WTC11 (cell line): ENCODE data around the gene TMOD3. TPM values are rescaled to one million over a fixed set of nuclear protein-coding genes. Genes with fewer than 3 reads are reported as not detected.

Experiments
- ATAC-seq: fragments of 200-7000 bp; cut with Tn5 transposase; 2 replicates; pipeline ENCODE4 v1.10.0; 2021; ENCODE audit warnings: mild to moderate bottlenecking, moderate library complexity
- CTCF ChIA-PET: fragments of 300-600 bp; sonication (Branson Sonifier 250); formaldehyde crosslinking; loops from one replicate; lab custom pipeline; 2021; ENCODE audit warnings: antibody characterized with exemption; lab: Charles Lee
- POLR2A ChIA-PET: fragments of 350-600 bp; sonication (Branson Sonifier 250); formaldehyde crosslinking; loops from one replicate; lab custom pipeline; 2021; ENCODE audit warnings: antibody characterized with exemption; lab: Charles Lee
- DNase-seq: peaks from one replicate; pipeline ENCODE4 v3.0.0; 2021; ENCODE audit warnings: low spot score
- H3K27ac Mint-ChIP-seq: 2 replicates; pipeline ENCODE4 v1.8.0; 2021; ENCODE audit warnings: mixed read lengths
- H3K27me3 Mint-ChIP-seq: 2 replicates; pipeline ENCODE4 v1.8.0; 2021; ENCODE audit warnings: low read depth, mild to moderate bottlenecking, moderate library complexity, mixed read lengths
- H3K36me3 Mint-ChIP-seq: 2 replicates; pipeline ENCODE4 v1.8.0; 2021; ENCODE audit warnings: mixed read lengths
- H3K4me1 Mint-ChIP-seq: 2 replicates; pipeline ENCODE4 v1.8.0; 2022; ENCODE audit warnings: mixed read lengths
- H3K4me3 Mint-ChIP-seq: 2 replicates; pipeline ENCODE4 v1.8.0; 2021; ENCODE audit warnings: mild to moderate bottlenecking, moderate library complexity, mixed read lengths
- H3K9me3 Mint-ChIP-seq: 2 replicates; pipeline ENCODE4 v1.8.0; 2021; ENCODE audit warnings: mixed read lengths
- AR ChIP-seq: fragments of 250-450 bp; sonication (Bioruptor Pico); IDR thresholded peaks from 2 replicates; pipeline ENCODE4 v1.9.0; 2021; ENCODE audit warnings: mild to moderate bottlenecking
- ARID4B ChIP-seq: sonication (generic); formaldehyde crosslinking; IDR thresholded peaks from 2 replicates; pipeline ENCODE4 v1.8.0; 2023; ENCODE audit warnings: missing genetic modification reagents, mild to moderate bottlenecking, borderline replicate concordance
- ATF3 ChIP-seq: sonication (generic); formaldehyde crosslinking; conservative IDR thresholded peaks from 2 replicates; pipeline ENCODE4 v1.8.1; 2022; ENCODE audit warnings: mild to moderate bottlenecking, missing genetic modification reagents
- E2F5 ChIP-seq: sonication (generic); formaldehyde crosslinking; IDR thresholded peaks from 2 replicates; pipeline ENCODE4 v1.8.1; 2022; ENCODE audit warnings: mild to moderate bottlenecking, moderate library complexity, missing genetic modification reagents
- EMX1 ChIP-seq: fragments of 250-450 bp; sonication (Bioruptor Pico); IDR thresholded peaks from 2 replicates; pipeline ENCODE4 v1.8.0; 2021; ENCODE audit warnings: mild to moderate bottlenecking
- FOXK1 ChIP-seq: sonication (generic); formaldehyde crosslinking; IDR thresholded peaks from 2 replicates; pipeline ENCODE4 v1.8.0; 2022; ENCODE audit warnings: mild to moderate bottlenecking, moderate library complexity, missing genetic modification reagents
- FOXP1 ChIP-seq: sonication (generic); formaldehyde crosslinking; IDR thresholded peaks from 2 replicates; pipeline ENCODE4 v1.8.0; 2022; ENCODE audit warnings: missing genetic modification reagents, mild to moderate bottlenecking, moderate library complexity, borderline replicate concordance
- GTF2I ChIP-seq: fragments of 250-450 bp; sonication (Bioruptor Pico); conservative IDR thresholded peaks from 2 replicates; pipeline ENCODE4 v1.4.0; 2021; ENCODE audit warnings: mild to moderate bottlenecking
- IRF2 ChIP-seq: sonication (generic); formaldehyde crosslinking; IDR thresholded peaks from 2 replicates; pipeline ENCODE4 v1.8.0; 2022; ENCODE audit warnings: low read depth, missing genetic modification reagents, borderline replicate concordance
- MLX ChIP-seq: sonication (generic); formaldehyde crosslinking; IDR thresholded peaks from 2 replicates; pipeline ENCODE4 v1.8.1; 2023; ENCODE audit warnings: mild to moderate bottlenecking, missing genetic modification reagents, moderate library complexity
- NFYB ChIP-seq: sonication (generic); formaldehyde crosslinking; conservative IDR thresholded peaks from 2 replicates; pipeline ENCODE4 v1.8.0; 2022; ENCODE audit warnings: low read depth, missing genetic modification reagents
- NR2C2 ChIP-seq: sonication (generic); formaldehyde crosslinking; IDR thresholded peaks from 2 replicates; pipeline ENCODE4 v1.8.0; 2022; ENCODE audit warnings: mild to moderate bottlenecking, missing genetic modification reagents
- PRDM15 ChIP-seq: sonication (generic); formaldehyde crosslinking; IDR thresholded peaks from 2 replicates; pipeline ENCODE4 v1.8.0; 2022; ENCODE audit warnings: missing genetic modification reagents
- RELA ChIP-seq: sonication (generic); formaldehyde crosslinking; IDR thresholded peaks from 2 replicates; pipeline ENCODE4 v1.8.1; 2022; ENCODE audit warnings: missing genetic modification reagents, mild to moderate bottlenecking, borderline replicate concordance
- TEAD4 ChIP-seq: sonication (generic); formaldehyde crosslinking; IDR thresholded peaks from 2 replicates; pipeline ENCODE4 v1.8.0; 2022; ENCODE audit warnings: mild to moderate bottlenecking, missing genetic modification reagents
- ZBTB43 ChIP-seq: sonication (generic); formaldehyde crosslinking; IDR thresholded peaks from 2 replicates; pipeline ENCODE4 v1.8.1; 2023; ENCODE audit warnings: mild to moderate bottlenecking, missing genetic modification reagents
- ZNF121 ChIP-seq: sonication (generic); formaldehyde crosslinking; IDR thresholded peaks from 2 replicates; pipeline ENCODE4 v1.8.0; 2023; ENCODE audit warnings: missing genetic modification reagents
- ZNF219 ChIP-seq: sonication (generic); formaldehyde crosslinking; IDR thresholded peaks from 2 replicates; pipeline ENCODE4 v1.8.0; 2023; ENCODE audit warnings: missing genetic modification reagents, mild to moderate bottlenecking, borderline replicate concordance
- ZNF263 ChIP-seq: sonication (generic); formaldehyde crosslinking; IDR thresholded peaks from 2 replicates; pipeline ENCODE4 v1.8.1; 2022; ENCODE audit warnings: low read depth, mild to moderate bottlenecking, moderate library complexity, missing genetic modification reagents
- ZNF512 ChIP-seq: sonication (generic); formaldehyde crosslinking; IDR thresholded peaks from 2 replicates; pipeline ENCODE4 v1.8.1; 2022; ENCODE audit warnings: missing genetic modification reagents, borderline replicate concordance
- total RNA-seq: library from RNA; stranded (reverse); gene quantifications from 3 replicates; pipeline ENCODE4 v1.2.3, GENCODE V29; 2021

TMOD3 gene
- total RNA-seq, 1 experiment from 2014 or later = 40.6 TPM

GRCh38 chr15:51909584-51909983, 80.1 kb downstream of the TMOD3 start:
- H3K27ac Mint-ChIP-seq = no peak overlapping the region
- no peaks in the 10 kb centered on the region for H3K27me3 Mint-ChIP-seq

GRCh38 chr15:51912528-51912927, 83.1 kb downstream of the TMOD3 start:
- ATAC-seq = no peak
- Mint-ChIP-seq H3K4me3 (no peak overlapping the region), H3K9me3 (no peaks in the 10 kb centered on the region), H3K36me3 (peaks cover 23% of the 10 kb centered on the region), H3K4me1 (0 out of 2 replicates have a peak, but pooled peaks cover 2% of the 10 kb centered on the region), H3K27me3 (no peaks in the 10 kb centered on the region), H3K27ac (no peak overlapping the region)
- DNase-seq = no peak
- ChIA-PET POLR2A (no interaction called here), CTCF (no interaction called here)
- TF ChIP-seq ARID4B (CRISPR knock-in tag) (no peak), ZNF219 (no peak), PRDM15 (CRISPR knock-in tag) (no peak), AR (CRISPR knock-in tag) (no peak), ZNF121 (CRISPR knock-in tag) (no peak), ATF3 (no peak)

More at GRCh38 chr15:51909584-51909983, 80.1 kb downstream of the TMOD3 start:
- ChIA-PET POLR2A (no interaction called here), CTCF (no interaction called here)
- ATAC-seq (no peak), DNase-seq (no peak)
- H3K36me3 Mint-ChIP-seq = peaks cover 36% of the 10 kb centered on the region
- TF ChIP-seq NFYB (no peak), FOXK1 (CRISPR knock-in tag) (no peak), ZNF512 (no peak), TEAD4 (CRISPR knock-in tag) (no peak), MLX (no peak), RELA (no peak), E2F5 (CRISPR knock-in tag) (no peak), FOXP1 (CRISPR knock-in tag) (no peak), IRF2 (CRISPR knock-in tag) (no peak), NR2C2 (no peak), ZNF219 (no peak), ZNF263 (CRISPR knock-in tag) (no peak), EMX1 (CRISPR knock-in tag) (no peak), GTF2I (no peak), ZBTB43 (no peak)
- no peak overlapping the region for H3K4me3 Mint-ChIP-seq
- H3K9me3 Mint-ChIP-seq = no peaks in the 10 kb centered on the region
- H3K4me1 Mint-ChIP-seq = peaks cover 4% of the 10 kb centered on the region; the same call in 1 of the 2 replicates
